ENCODE measurements around the gene ELFN1.
"Not testable (repeated sequence)": the region's sequence is repeated elsewhere in the genome, so short reads cannot be mapped to it uniquely, and the experiment has no call there.

ELFN1 gene

GRCh38 chr7:1715331-1715625, 45.2 kb downstream of the ELFN1 start:
- Histone ChIP-seq H3K4me1 (ENCODE audit: control insufficient read depth in 1 of 2, insufficient read depth in 1 of 2, low read depth in 1 of 2, low read length in 1 of 2) (no peaks in the 10 kb centered on the region), H3K4me3 (ENCODE audit: low read depth in 1 of 2, low read length in 1 of 2) (no peak overlapping the region), H3K27ac (no peak overlapping the region), H3K36me3 (no peaks in the 10 kb centered on the region), H3K9me3 (no peaks in the 10 kb centered on the region), H3K27me3 (peaks cover 12% of the 10 kb centered on the region)
- TF ChIP-seq, protein P1, sequence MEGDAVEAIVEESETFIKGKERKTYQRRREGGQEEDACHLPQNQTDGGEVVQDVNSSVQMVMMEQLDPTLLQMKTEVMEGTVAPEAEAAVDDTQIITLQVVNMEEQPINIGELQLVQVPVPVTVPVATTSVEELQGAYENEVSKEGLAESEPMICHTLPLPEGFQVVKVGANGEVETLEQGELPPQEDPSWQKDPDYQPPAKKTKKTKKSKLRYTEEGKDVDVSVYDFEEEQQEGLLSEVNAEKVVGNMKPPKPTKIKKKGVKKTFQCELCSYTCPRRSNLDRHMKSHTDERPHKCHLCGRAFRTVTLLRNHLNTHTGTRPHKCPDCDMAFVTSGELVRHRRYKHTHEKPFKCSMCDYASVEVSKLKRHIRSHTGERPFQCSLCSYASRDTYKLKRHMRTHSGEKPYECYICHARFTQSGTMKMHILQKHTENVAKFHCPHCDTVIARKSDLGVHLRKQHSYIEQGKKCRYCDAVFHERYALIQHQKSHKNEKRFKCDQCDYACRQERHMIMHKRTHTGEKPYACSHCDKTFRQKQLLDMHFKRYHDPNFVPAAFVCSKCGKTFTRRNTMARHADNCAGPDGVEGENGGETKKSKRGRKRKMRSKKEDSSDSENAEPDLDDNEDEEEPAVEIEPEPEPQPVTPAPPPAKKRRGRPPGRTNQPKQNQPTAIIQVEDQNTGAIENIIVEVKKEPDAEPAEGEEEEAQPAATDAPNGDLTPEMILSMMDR (IDR thresholded peaks at IDR 0.05): no peak

- Histone ChIP-seq H3K4me3 (ENCODE audit: low read depth in 1 of 2, low read length in 1 of 2) (no peak overlapping the region), H3K4me1 (ENCODE audit: control insufficient read depth in 1 of 2, insufficient read depth in 1 of 2, low read depth in 1 of 2, low read length in 1 of 2) (no peaks in the 10 kb centered on the region), H3K27me3 (peaks cover 12% of the 10 kb centered on the region), H3K36me3 (no peaks in the 10 kb centered on the region), H3K9me3 (no peaks in the 10 kb centered on the region), H3K27ac (no peak overlapping the region)
- TF ChIP-seq, protein P1 (IDR thresholded peaks at IDR 0.05): no peak
These were observed 45.6 kb downstream of the ELFN1 start for GRCh38 chr7:1715671-1716074.

DNA sequence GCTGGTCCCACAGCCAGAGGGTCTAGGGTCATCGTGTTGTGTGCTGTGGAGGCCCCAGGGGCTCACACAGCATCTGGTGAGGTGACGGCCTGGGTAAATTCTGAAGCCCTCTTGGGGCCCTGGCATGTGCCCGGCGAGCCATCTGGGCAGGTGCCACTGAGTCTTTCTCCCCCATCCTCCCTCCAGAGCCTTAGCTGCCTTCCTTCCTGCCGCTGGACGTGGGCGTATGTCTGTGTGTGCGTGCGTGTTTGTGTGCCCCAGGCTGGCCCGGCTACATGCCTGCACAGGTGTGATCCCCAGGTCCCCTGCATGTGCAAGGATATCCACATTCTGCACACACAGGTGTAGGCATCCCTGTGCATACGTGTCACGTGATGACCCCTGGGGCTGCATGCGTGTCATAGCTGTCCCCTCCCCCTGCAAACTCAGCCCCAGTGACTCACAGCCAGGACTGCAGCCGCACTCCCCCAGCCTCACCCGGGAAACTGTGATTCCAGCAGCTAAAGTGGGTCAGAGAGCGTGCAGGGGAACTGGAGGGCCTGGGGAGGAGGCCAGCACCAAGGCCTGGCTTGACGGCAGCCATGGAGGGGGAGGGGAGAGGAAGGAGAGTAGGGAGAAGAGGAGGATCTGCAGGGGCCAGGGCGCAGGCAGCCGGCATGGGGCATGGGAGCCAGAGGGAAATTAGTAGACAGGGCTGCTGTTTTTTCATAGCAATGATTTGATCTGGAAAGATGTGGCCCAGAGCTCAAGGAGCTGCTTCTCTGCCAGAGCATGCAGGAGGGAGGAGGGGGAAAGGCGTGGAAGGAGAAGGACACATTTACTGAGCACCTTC, 46.4 kb downstream of the ELFN1 start:
- Histone ChIP-seq H3K27me3 (peaks cover 12% of the 10 kb centered on the region), H3K27ac (no peak overlapping the region), H3K4me1 (ENCODE audit: control insufficient read depth in 1 of 2, insufficient read depth in 1 of 2, low read depth in 1 of 2, low read length in 1 of 2) (no peaks in the 10 kb centered on the region), H3K4me3 (ENCODE audit: low read depth in 1 of 2, low read length in 1 of 2) (no peak overlapping the region), H3K9me3 (no peaks in the 10 kb centered on the region), H3K36me3 (no peaks in the 10 kb centered on the region)
- TF ChIP-seq, protein P1 (IDR thresholded peaks at IDR 0.05): no peak

DNA sequence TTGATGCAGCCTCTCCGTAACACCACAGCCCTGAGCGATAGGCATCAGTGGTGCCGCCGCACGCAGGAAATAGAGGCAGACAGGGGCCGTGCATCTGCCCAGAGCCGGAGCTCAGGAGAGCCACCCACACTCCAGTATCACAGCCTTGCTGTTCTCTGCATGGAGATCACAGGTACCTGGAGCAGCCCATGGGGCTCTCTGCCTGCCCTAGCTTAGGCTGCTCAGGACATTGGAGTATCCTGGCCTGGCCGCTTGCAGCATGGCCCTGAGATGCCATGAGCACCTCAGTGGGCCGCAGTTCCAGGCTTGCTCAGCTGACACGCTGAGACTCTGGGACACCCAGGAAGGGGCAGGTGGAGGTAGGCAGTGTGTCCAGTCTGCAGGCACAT, 47.0 kb downstream of the ELFN1 start:
- no peaks in the 10 kb centered on the region for H3K9me3 ChIP-seq
- H3K4me1 ChIP-seq (ENCODE audit: control insufficient read depth in 1 of 2, insufficient read depth in 1 of 2, low read depth in 1 of 2, low read length in 1 of 2): no peaks in the 10 kb centered on the region
- no peak overlapping the region for H3K4me3 ChIP-seq (ENCODE audit: low read depth in 1 of 2, low read length in 1 of 2)
- H3K36me3 ChIP-seq: no peaks in the 10 kb centered on the region
- no peak overlapping the region for H3K27ac ChIP-seq
- TF ChIP-seq, protein P1 (IDR thresholded peaks at IDR 0.05): no peak
- peaks cover 12% of the 10 kb centered on the region for H3K27me3 ChIP-seq

DNA sequence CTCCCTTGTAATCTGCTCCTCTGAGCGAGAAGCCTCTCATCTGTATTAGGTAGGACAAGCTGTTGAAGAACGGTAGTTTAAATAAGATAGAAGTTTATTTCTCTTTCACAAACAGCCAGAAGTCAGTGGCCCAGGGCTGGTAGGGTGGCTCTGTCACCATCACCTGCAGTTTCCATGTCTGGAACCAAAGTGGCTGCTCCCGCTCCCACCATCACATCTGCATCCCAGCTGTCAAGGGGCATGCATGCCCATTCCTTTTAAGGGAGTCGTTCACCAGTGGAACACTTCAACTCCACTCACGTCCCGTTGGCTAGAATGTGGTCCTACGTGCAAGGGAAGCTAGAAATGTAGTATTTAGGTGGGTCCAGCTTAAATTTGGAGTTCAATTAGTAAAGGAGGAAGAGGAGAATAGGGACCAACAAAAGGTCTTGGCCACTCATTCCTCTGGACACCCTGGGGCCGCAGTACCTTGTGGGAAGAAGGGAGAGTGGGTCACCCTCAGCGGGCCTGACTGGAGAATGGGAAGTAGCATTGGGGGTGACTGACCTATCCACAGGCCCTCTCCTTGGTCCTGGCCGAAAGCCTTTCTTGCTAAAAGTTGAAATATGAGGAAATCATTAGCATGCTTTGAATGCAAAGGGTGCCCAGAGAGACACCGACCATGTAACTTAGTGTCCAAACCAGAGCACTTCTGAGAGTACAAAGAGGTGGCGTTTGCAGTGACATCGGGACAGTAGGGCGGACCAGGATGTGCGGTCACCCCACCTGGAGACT, 48.0 kb downstream of the ELFN1 start:
- Histone ChIP-seq H3K36me3 (no peaks in the 10 kb centered on the region), H3K27me3 (peaks cover 12% of the 10 kb centered on the region), H3K9me3 (no peaks in the 10 kb centered on the region), H3K4me3 (ENCODE audit: low read depth in 1 of 2, low read length in 1 of 2) (no peak overlapping the region), H3K4me1 (ENCODE audit: control insufficient read depth in 1 of 2, insufficient read depth in 1 of 2, low read depth in 1 of 2, low read length in 1 of 2) (no peaks in the 10 kb centered on the region), H3K27ac (no peak overlapping the region)
- TF ChIP-seq, protein P1 (IDR thresholded peaks at IDR 0.05): no peak

- not testable (repeated sequence) for H3K27ac ChIP-seq; H3K36me3 ChIP-seq; H3K4me1 ChIP-seq (ENCODE audit: control insufficient read depth in 1 of 2, insufficient read depth in 1 of 2, low read depth in 1 of 2, low read length in 1 of 2); H3K27me3 ChIP-seq; H3K9me3 ChIP-seq; H3K4me3 ChIP-seq (ENCODE audit: low read depth in 1 of 2, low read length in 1 of 2)
These were observed 48.8 kb downstream of the ELFN1 start for GRCh38 chr7:1718850-1719249.

DNA sequence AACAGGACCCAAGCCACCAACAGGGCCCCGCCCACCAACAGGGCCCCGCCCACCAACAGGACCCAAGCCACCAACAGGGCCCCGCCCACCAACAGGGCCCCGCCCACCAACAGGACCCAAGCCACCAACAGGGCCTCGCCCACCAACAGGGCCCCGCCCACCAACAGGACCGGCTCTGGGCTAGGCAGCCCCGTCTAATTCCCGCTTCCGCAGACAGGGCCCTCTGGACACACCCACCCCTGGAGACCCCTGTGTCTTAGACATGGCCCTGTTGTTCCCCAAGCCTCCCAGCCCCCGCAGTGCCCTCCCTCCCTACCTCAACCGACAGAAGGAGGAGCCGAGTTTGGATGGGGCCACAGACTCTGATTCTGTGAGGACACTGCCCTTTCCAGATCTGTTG, 49.2 kb downstream of the ELFN1 start:
- not testable (repeated sequence) for H3K4me3 ChIP-seq (ENCODE audit: low read depth in 1 of 2, low read length in 1 of 2); H3K36me3 ChIP-seq; H3K4me1 ChIP-seq (ENCODE audit: control insufficient read depth in 1 of 2, insufficient read depth in 1 of 2, low read depth in 1 of 2, low read length in 1 of 2); H3K9me3 ChIP-seq; H3K27me3 ChIP-seq; H3K27ac ChIP-seq

Data from neutrophil (primary cell).